Measurements from ENCODE around the gene HSF5.
"Not testable (repeated sequence)": the region's sequence is repeated elsewhere in the genome, so short reads cannot be mapped to it uniquely, and the experiment has no call there.

DNA sequence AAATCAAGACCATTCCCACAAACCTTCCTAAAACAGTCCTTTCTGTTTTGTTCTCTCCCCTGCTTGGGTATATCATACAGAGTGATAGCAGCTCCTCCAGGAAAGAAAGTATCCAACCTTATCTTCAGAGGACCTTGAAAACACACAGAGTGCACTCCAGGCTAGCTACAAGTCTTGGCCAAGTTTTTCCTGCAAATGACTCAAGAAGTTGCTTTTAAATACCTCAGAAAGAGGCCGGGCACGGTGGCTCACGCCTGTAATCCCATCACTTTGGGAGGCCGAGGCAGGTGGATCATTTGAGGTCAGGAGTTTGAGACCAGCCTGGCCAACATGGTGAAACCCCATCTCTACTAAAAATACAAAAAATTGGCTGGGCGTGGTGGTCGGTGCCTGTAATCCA is 14.9 kb upstream of the HSF5 start:
- TF ChIP-seq, protein P1, sequence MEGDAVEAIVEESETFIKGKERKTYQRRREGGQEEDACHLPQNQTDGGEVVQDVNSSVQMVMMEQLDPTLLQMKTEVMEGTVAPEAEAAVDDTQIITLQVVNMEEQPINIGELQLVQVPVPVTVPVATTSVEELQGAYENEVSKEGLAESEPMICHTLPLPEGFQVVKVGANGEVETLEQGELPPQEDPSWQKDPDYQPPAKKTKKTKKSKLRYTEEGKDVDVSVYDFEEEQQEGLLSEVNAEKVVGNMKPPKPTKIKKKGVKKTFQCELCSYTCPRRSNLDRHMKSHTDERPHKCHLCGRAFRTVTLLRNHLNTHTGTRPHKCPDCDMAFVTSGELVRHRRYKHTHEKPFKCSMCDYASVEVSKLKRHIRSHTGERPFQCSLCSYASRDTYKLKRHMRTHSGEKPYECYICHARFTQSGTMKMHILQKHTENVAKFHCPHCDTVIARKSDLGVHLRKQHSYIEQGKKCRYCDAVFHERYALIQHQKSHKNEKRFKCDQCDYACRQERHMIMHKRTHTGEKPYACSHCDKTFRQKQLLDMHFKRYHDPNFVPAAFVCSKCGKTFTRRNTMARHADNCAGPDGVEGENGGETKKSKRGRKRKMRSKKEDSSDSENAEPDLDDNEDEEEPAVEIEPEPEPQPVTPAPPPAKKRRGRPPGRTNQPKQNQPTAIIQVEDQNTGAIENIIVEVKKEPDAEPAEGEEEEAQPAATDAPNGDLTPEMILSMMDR (IDR thresholded peaks at IDR 0.05; ENCODE audit: borderline replicate concordance, extremely low read depth, low read length, poor library complexity, severe bottlenecking) = not testable (repeated sequence)
- not testable (repeated sequence) for TF ChIP-seq EZH2 (IDR thresholded peaks at IDR 0.05; ENCODE audit: borderline replicate concordance, low read depth, low read length, severe bottlenecking)

Measured in DND-41 (cell line).